HepG2 (cell line): ENCODE data around the gene KDM6B. TPM values are rescaled to one million over a fixed set of nuclear protein-coding genes. Genes with fewer than 3 reads are reported as not detected.

Experiments
- ATAC-seq: fragments of 200-7000 bp; cut with Tn5 transposase; 3 replicates; pipeline ENCODE4 v1.9.1; 2020; ENCODE audit warnings: mild to moderate bottlenecking, moderate library complexity
- BruUV-seq: library from RNA; stranded (reverse); fragments of 400-500 nt; replicated peaks from 2 replicates; lab custom pipeline; 2021; lab: Mats Ljungman, UMichigan
- CTCF ChIA-PET: fragments of 300-600 bp; formaldehyde crosslinking; extraction: SDS; loops from one replicate; lab custom pipeline; 2021; ENCODE audit warnings: low total read pairs, inconsistent platforms, low intra/inter-chr PET ratio; lab: Yijun Ruan, JAX
- POLR2A ChIA-PET: fragments of 350-600 bp; sonication (Branson Sonifier 250); formaldehyde crosslinking; loops from one replicate; lab custom pipeline; 2020; ENCODE audit warnings: antibody characterized with exemption, inconsistent platforms; lab: Yijun Ruan, JAX
- DNase-seq: peaks from one replicate; pipeline ENCODE4 v3.0.0-alpha.2; 2015; ENCODE audit warnings: low spot score
- FAIRE-seq: peaks from 3 replicates; lab custom pipeline; 2011; peaks lifted over from hg19 to GRCh38; lab: Jason Lieb, UNC
- H2AFZ ChIP-seq: one replicate; pipeline ENCODE4 v1.6.1; 2011; ENCODE audit warnings: low read length, inconsistent platforms
- H3K27ac ChIP-seq: fragments of 300-600 bp; 3 replicates; pipeline ENCODE4 v1.8.0; 2011; ENCODE audit warnings: mixed run types, mild to moderate bottlenecking, mixed read lengths, low read length, inconsistent platforms; ENCODE audit not compliant: insufficient read depth; ENCODE audit errors: extremely low read length
- H3K27me3 ChIP-seq, 2 experiments: fragments of 200-600 bp in 1 of 2; 2 replicates in 1 of 2; 3 replicates in 1 of 2; pipeline versions ENCODE4 v1.6.0 to v1.8.0; 2011; ENCODE audit warnings: low read length in 2 of 2, mild to moderate bottlenecking in 2 of 2, moderate library complexity in 2 of 2, inconsistent platforms in 1 of 2; ENCODE audit not compliant: insufficient read depth in 2 of 2, control insufficient read depth in 1 of 2
- H3K36me3 ChIP-seq, 2 experiments: fragments of 200-600 bp in 1 of 2; replicated peaks in 1 of 2; 2 replicates in 1 of 2; 3 replicates in 1 of 2; pipeline versions ENCODE4 v1.5.1 to v1.8.0; 2011; ENCODE audit warnings: low read length in 2 of 2, inconsistent platforms in 1 of 2; ENCODE audit not compliant: insufficient read depth in 2 of 2, control insufficient read depth in 1 of 2
- H3K4me1 ChIP-seq: 2 replicates; pipeline ENCODE4 v1.5.1; 2012; ENCODE audit warnings: low read length, inconsistent platforms; ENCODE audit not compliant: insufficient read depth
- H3K4me2 ChIP-seq: 2 replicates; pipeline ENCODE4 v1.6.0; 2011; ENCODE audit warnings: low read depth, low read length, inconsistent platforms
- H3K4me3 ChIP-seq, 3 experiments: fragments of 200-600 bp in 1 of 3; sonication (generic), shearing (Covaris generic) in 1 of 3; replicated peaks in 1 of 3; 2 replicates each; pipeline ENCODE4 v1.5.1; 2011 to 2016; ENCODE audit warnings: low read length in 3 of 3, inconsistent platforms in 2 of 3, low read depth in 2 of 3, mild to moderate bottlenecking in 2 of 3, control low read depth in 1 of 3, mixed read lengths in 1 of 3; ENCODE audit not compliant: insufficient read depth in 1 of 3
- H3K79me2 ChIP-seq: one replicate; pipeline ENCODE4 v1.6.1; 2011; ENCODE audit warnings: low read length, inconsistent platforms; ENCODE audit not compliant: insufficient read depth
- H3K9ac ChIP-seq: 2 replicates; pipeline ENCODE4 v1.6.0; 2011; ENCODE audit warnings: mild to moderate bottlenecking, low read depth, low read length, inconsistent platforms; ENCODE audit not compliant: insufficient read depth
- H3K9me3 ChIP-seq: 2 replicates; pipeline ENCODE4 v1.5.1; 2012; ENCODE audit warnings: mild to moderate bottlenecking, low read length
- H4K20me1 ChIP-seq: 2 replicates; pipeline ENCODE4 v1.6.0; 2011; ENCODE audit warnings: inconsistent platforms, mild to moderate bottlenecking, low read length, moderate library complexity; ENCODE audit not compliant: insufficient read depth
- ETS1 ChIP-seq: sonication (generic); formaldehyde crosslinking; IDR thresholded peaks from 2 replicates; pipeline ENCODE4 v1.4.0; 2020; ENCODE audit warnings: missing genetic modification reagents
- HOXA5 ChIP-seq: sonication (generic); formaldehyde crosslinking; IDR thresholded peaks from 2 replicates; pipeline ENCODE4 v1.4.0; 2020; ENCODE audit warnings: missing genetic modification reagents
- IKZF1 ChIP-seq: fragments of 450-650 bp; IDR thresholded peaks from 2 replicates; pipeline ENCODE4 v1.7.1; 2016
- PHF5A ChIP-seq: IDR thresholded peaks from one replicate; pipeline ENCODE4 v1.6.1; 2018; ENCODE audit warnings: low read depth, missing genetic modification reagents; ENCODE audit not compliant: unreplicated experiment
- POLR2A ChIP-seq, 2 experiments: IDR thresholded peaks; 2 replicates each; pipeline ENCODE4 v1.6.1; 2011; ENCODE audit warnings: low read depth in 2 of 2, low read length in 2 of 2, mild to moderate bottlenecking in 1 of 2, moderate library complexity in 1 of 2; ENCODE audit not compliant: insufficient read depth in 1 of 2
- RBAK ChIP-seq: sonication (generic); formaldehyde crosslinking; IDR thresholded peaks from 2 replicates; pipeline ENCODE4 v1.5.1; 2020; ENCODE audit warnings: mild to moderate bottlenecking, missing genetic modification reagents
- RBFOX2 ChIP-seq: fragments of 200-400 bp; formaldehyde crosslinking; IDR thresholded peaks from 2 replicates; pipeline ENCODE4 v1.6.1; 2017; ENCODE audit warnings: low read depth, mild to moderate bottlenecking, low read length
- REL ChIP-seq: sonication (generic); formaldehyde crosslinking; conservative IDR thresholded peaks from 2 replicates; pipeline ENCODE4 v1.8.0; 2022; ENCODE audit warnings: mild to moderate bottlenecking, missing genetic modification reagents, moderate library complexity
- SRF ChIP-seq: IDR thresholded peaks from 2 replicates; pipeline ENCODE4 v1.6.1; 2011; ENCODE audit warnings: mild to moderate bottlenecking, low read depth, low read length, moderate library complexity
- ZNF121 ChIP-seq: sonication (generic); formaldehyde crosslinking; IDR thresholded peaks from 2 replicates; pipeline ENCODE4 v1.5.0; 2020; ENCODE audit warnings: mild to moderate bottlenecking, missing genetic modification reagents
- ZNF441 ChIP-seq: sonication (generic); formaldehyde crosslinking; IDR thresholded peaks from 2 replicates; pipeline ENCODE4 v1.7.0; 2021; ENCODE audit warnings: missing genetic modification reagents, borderline replicate concordance
- ZNF543 ChIP-seq: sonication (generic); formaldehyde crosslinking; IDR thresholded peaks from 2 replicates; pipeline ENCODE4 v1.4.0; 2020; ENCODE audit warnings: mild to moderate bottlenecking, missing genetic modification reagents
- ZNF549 ChIP-seq: sonication (generic); formaldehyde crosslinking; IDR thresholded peaks from 2 replicates; pipeline ENCODE4 v1.5.0; 2020; ENCODE audit warnings: missing genetic modification reagents
- ZNF841 ChIP-seq: sonication (generic); formaldehyde crosslinking; IDR thresholded peaks from 2 replicates; pipeline ENCODE4 v1.8.1; 2023; ENCODE audit warnings: missing genetic modification reagents, borderline replicate concordance
- ZSCAN30 ChIP-seq: sonication (generic); formaldehyde crosslinking; IDR thresholded peaks from 2 replicates; pipeline ENCODE4 v1.5.0; 2020; ENCODE audit warnings: mild to moderate bottlenecking, missing genetic modification reagents
- whole genome bisulfite sequencing: methylation state at CpG from one replicate; pipeline ENCODE4 v1.1.6; 2017; ENCODE audit warnings: low lambda C conversion rate; 5-methylcytosine and 5-hydroxymethylcytosine counted together
- in situ Hi-C: cut with HindIII; loops from 2 replicates; pipeline ENCODE4 v1.10.0; 2017; ENCODE audit warnings: low pct_unique_long_range_greater_than_20kb; ENCODE audit not compliant: extremely low pct_ligation_motif_present
- intact Hi-C: fragments of 100-400 bp; cut with micrococcal nuclease; formaldehyde crosslinking; loops from one replicate; pipeline ENCODE4 v1.10.0; 2022; ENCODE audit not compliant: unreplicated experiment
- polyA plus RNA-seq, 8 experiments: library from polyadenylated mRNA; depleted of rRNA in 3 of 8; stranded (reverse) in 7 of 8; unstranded in 1 of 8; fragments of >200 nt; fragmentation: Illumina TruSeq in 4 of 8; extraction: Trizol in 4 of 8; gene quantifications; 2 replicates each; pipeline versions ENCODE4 v1.2.1 to v1.2.3, GENCODE V29; 2011 to 2016; ENCODE audit warnings: low read depth in 4 of 8, missing spikeins in 1 of 8, mixed read lengths in 1 of 8; ENCODE audit not compliant: insufficient read depth in 1 of 8
- total RNA-seq, 5 experiments: library from RNA; depleted of rRNA; stranded (reverse); fragments of >200 nt; fragmentation: Illumina TruSeq; extraction: Trizol; gene quantifications; 2 replicates each; pipeline ENCODE4 v1.2.3, GENCODE V29; 2016; ENCODE audit warnings: low read depth in 1 of 5
- TF ChIP-seq, protein P1 (sequence below): sonication (generic); formaldehyde crosslinking; IDR thresholded peaks from 2 replicates; pipeline ENCODE4 v1.5.0; 2020; ENCODE audit warnings: mild to moderate bottlenecking, missing genetic modification reagents

KDM6B gene
- total and polyA plus RNA-seq, 2 of the 13 experiments (the other 11 are each of a cell fraction or from before 2014, with no cell fraction given), result 1.3 to 2.1 TPM

DNA sequence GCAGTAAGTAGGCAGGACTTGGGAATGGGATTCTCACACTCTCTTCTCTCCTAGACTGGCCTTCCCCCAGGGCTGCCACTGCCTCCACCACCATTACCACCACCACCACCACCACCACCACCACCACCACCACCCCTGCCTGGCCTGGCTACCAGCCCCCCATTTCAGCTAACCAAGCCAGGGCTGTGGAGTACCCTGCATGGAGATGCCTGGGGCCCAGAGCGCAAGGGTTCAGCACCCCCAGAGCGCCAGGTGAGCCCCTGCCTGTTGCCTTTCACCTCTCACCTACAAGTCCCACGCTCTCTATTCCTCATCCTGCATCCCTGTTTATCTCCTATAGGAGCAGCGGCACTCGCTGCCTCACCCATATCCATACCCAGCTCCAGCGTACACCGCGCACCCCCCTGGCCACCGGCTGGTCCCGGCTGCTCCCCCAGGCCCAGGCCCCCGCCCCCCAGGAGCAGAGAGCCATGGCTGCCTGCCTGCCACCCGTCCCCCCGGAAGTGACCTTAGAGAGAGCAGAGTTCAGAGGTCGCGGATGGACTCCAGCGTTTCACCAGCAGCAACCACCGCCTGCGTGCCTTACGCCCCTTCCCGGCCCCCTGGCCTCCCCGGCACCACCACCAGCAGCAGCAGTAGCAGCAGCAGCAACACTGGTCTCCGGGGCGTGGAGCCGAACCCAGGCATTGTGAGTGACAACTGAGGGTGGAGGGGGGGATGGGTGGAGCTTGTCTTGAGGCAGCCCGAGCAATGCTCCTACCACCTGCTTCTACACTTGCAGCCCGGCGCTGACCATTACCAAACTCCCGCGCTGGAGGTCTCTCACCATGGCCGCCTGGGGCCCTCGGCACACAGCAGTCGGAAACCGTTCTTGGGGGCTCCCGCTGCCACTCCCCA lies 13.0 kb downstream of the KDM6B start:
- peaks cover 31% of the 10 kb centered on the region for H3K79me2 ChIP-seq
- WGBS, result 96% methylated on average over 31 of the region's 34 CpGs
- no peak overlapping the region for H3K9ac ChIP-seq
- no peaks in the 10 kb centered on the region for H3K9me3 ChIP-seq
- in situ Hi-C loops, result loop anchor here (10.0 kb wide), 1 partner anchor 272 kb away; the partner anchor contains the start of gene CD68
- intact Hi-C loops, result no loop called here
- no peak overlapping the region for H2AFZ ChIP-seq
- FAIRE-seq (no peak), ATAC-seq (no peak), DNase-seq (no peak)
- H3K27me3 ChIP-seq, result peaks cover 0 to 3% of the 10 kb centered on the region in 2 experiments; a peak in 1 of 5 replicates
- no peak overlapping the region for H3K4me3 ChIP-seq
- TF ChIP-seq IKZF1 (no peak), ZNF543 (no peak), HOXA5 (no peak), ETS1 (CRISPR knock-in tag) (no peak), ZNF841 (CRISPR knock-in tag) (no peak), RBAK (CRISPR knock-in tag) (no peak), SRF (no peak), RBFOX2 (0 out of 2 replicates have a peak, but pooled peaks have one; percentile 37), REL (CRISPR knock-in tag) (no peak), PHF5A (CRISPR knock-in tag) (no peak), ZSCAN30 (no peak), ZNF549 (CRISPR knock-in tag) (no peak), ZNF441 (CRISPR knock-in tag) (no peak), POLR2A (IDR thresholded peaks at IDR 0.05; ENCODE audit: insufficient read depth in 1 of 2, low read depth in 2 of 2, low read length in 2 of 2) (0 out of 4 replicates have a peak, but pooled peaks of 1 of the 2 experiments have one; percentile 18), ZNF121 (no peak)
- TF ChIP-seq, protein P1, sequence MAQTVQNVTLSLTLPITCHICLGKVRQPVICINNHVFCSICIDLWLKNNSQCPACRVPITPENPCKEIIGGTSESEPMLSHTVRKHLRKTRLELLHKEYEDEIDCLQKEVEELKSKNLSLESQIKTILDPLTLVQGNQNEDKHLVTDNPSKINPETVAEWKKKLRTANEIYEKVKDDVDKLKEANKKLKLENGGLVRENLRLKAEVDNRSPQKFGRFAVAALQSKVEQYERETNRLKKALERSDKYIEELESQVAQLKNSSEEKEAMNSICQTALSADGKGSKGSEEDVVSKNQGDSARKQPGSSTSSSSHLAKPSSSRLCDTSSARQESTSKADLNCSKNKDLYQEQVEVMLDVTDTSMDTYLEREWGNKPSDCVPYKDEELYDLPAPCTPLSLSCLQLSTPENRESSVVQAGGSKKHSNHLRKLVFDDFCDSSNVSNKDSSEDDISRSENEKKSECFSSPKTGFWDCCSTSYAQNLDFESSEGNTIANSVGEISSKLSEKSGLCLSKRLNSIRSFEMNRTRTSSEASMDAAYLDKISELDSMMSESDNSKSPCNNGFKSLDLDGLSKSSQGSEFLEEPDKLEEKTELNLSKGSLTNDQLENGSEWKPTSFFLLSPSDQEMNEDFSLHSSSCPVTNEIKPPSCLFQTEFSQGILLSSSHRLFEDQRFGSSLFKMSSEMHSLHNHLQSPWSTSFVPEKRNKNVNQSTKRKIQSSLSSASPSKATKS, result no peak
- H3K4me2 ChIP-seq, result no peak overlapping the region
- H3K36me3 ChIP-seq, result peaks cover 36 to 43% of the 10 kb centered on the region in 2 experiments
- ChIA-PET POLR2A (interaction anchor here (0.7 to 6.1 kb wide), 3 partner anchors 10 to 14 kb away, joined by 3 to 159 read pairs (median 5); partner anchors contain the start of gene KDM6B), CTCF (no interaction called here)
- peaks cover 24% of the 10 kb centered on the region for H4K20me1 ChIP-seq
- no TSS peak for BruUV-seq
- no peak overlapping the region for H3K27ac ChIP-seq
- peaks cover 9% of the 10 kb centered on the region for H3K4me1 ChIP-seq
